ENCODE data around the gene TTC39A. TPM values are rescaled to one million over a fixed set of nuclear protein-coding genes. Genes with fewer than 3 reads are reported as not detected.

The TTC39A gene
- total RNA-seq, 1 donor from 2014 or later, result 26.9 TPM

DNA sequence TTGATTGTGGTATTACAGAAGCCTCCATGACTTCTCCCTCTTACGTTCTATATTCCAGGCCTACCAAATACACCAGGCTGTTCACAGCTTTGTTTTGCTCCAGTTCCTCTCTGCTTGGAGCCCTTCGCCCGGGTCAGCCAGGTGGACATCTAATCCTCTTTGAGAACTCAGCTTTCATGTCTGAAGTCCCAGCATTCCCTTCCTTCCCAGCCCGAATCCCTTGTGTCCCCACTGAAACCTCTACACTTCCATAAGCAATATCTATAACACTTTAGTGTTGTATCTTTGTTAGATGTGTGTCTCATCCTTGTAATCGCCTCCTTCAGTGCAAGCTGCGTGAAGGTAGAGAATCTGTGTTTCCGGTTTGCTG is 92.3 kb downstream of the TTC39A start:
- Histone ChIP-seq H3K27me3 (ENCODE audit: control insufficient read depth, insufficient read depth, low read length) (no peaks in the 10 kb centered on the region), H3K4me3 (ENCODE audit: low read depth, low read length) (peak overlapping the region; percentile 99), H3K36me3 (ENCODE audit: control insufficient read depth, insufficient read depth, low read length) (no peaks in the 10 kb centered on the region)
- TF ChIP-seq, protein P1, sequence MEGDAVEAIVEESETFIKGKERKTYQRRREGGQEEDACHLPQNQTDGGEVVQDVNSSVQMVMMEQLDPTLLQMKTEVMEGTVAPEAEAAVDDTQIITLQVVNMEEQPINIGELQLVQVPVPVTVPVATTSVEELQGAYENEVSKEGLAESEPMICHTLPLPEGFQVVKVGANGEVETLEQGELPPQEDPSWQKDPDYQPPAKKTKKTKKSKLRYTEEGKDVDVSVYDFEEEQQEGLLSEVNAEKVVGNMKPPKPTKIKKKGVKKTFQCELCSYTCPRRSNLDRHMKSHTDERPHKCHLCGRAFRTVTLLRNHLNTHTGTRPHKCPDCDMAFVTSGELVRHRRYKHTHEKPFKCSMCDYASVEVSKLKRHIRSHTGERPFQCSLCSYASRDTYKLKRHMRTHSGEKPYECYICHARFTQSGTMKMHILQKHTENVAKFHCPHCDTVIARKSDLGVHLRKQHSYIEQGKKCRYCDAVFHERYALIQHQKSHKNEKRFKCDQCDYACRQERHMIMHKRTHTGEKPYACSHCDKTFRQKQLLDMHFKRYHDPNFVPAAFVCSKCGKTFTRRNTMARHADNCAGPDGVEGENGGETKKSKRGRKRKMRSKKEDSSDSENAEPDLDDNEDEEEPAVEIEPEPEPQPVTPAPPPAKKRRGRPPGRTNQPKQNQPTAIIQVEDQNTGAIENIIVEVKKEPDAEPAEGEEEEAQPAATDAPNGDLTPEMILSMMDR (IDR thresholded peaks at IDR 0.05; ENCODE audit: insufficient read depth, low read length, poor library complexity, severe bottlenecking), result no peak
- DNase-seq (ENCODE audit: low read depth), result no peak

DNA sequence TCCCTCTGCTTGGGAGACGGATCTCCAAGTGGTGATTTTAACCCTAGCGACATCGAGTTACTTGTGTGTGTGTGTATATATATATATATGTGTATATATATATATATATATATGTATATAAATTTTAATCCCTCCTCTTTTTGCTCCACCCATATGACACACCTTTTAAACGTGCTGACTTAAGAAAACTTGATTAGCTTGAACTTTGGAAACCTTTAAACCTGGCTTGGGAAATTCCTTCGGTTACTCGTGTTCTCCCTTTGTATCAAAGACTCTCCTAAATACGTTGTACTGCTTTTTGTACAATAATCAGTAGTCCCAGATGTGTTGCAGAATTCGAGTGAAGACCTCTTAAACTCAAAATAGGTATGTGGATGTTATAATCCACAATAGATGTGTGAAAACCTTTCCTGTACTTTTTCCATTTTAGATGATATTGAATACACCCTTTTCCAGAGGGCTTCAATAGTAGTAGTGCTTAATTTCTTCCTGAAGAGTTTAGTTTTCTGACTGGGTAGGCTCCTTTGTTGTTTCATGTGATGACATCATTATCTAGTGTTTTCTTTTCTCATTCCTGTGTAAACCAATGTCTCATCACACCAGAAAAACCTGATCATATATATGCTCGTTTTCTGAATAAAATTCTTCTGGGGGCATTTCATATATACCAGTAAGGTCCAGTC is 92.9 kb downstream of the TTC39A start:
- TF ChIP-seq, protein P1 (IDR thresholded peaks at IDR 0.05; ENCODE audit: insufficient read depth, low read length, poor library complexity, severe bottlenecking), result no peak
- Histone ChIP-seq H3K4me3 (ENCODE audit: low read depth, low read length) (peak overlapping the region; percentile 99), H3K27me3 (ENCODE audit: control insufficient read depth, insufficient read depth, low read length) (no peaks in the 10 kb centered on the region), H3K36me3 (ENCODE audit: control insufficient read depth, insufficient read depth, low read length) (no peaks in the 10 kb centered on the region)
- DNase-seq (ENCODE audit: low read depth), result no peak

Other genes starting within 250 kb of the TTC39A start
- not detected in 2 replicates for gene C1orf185, start 228.3 kb downstream of the TTC39A start, total RNA-seq
- gene RNF11, start 94.3 kb downstream of the TTC39A start, total RNA-seq, result 87.3 and 91.1 TPM in 2 replicates
- gene EPS15, start 188.7 kb upstream of the TTC39A start, total RNA-seq, result 36.1 and 37.1 TPM in 2 replicates

Measured in kidney epithelial cell (primary cell).